Right lung (tissue), 10 donors: Measurements from ENCODE around the gene ESRRG. TPM values are rescaled to one million over a fixed set of nuclear protein-coding genes. Genes with fewer than 3 reads are reported as not detected.

Experiments
- DNase-seq, 2 donors: peaks; one replicate each; pipeline ENCODE4 v3.0.0-alpha.2; 2013
- long read RNA-seq, 8 donors: transcript quantifications; one replicate each; lab custom pipeline, GENCODE V29; 2026
- polyA plus RNA-seq, 5 donors: library from polyadenylated mRNA; unstranded; fragments of 120-200 nt; gene quantifications; one replicate each; pipeline versions ENCODE4 v1.2.1 to v1.2.3, GENCODE V29; 2013; ENCODE audit warnings: inconsistent platforms in 1 of 5, low replicate concordance in 1 of 5; ENCODE audit not compliant: insufficient read length in 5 of 5, insufficient read depth in 1 of 5

The ESRRG gene
- 1 to 10 TPM; 1.4 to 2.0 (median 1.6) TPM for polyA plus RNA-seq
- long read RNA-seq, donor 1: 0 reads
- long read RNA-seq, donor 2: 0 reads
- long read RNA-seq, donor 3: 0 reads
- long read RNA-seq, donor 4: 0 reads
- long read RNA-seq, donor 5: 0 reads
- long read RNA-seq, donor 6: 0 reads
- long read RNA-seq, donor 7: 0 reads
- long read RNA-seq, donor 8: 0 reads

GRCh38 chr1:216723274-216723780, at the start of gene ESRRG:
Gene ESRRG (minus strand): TSS chr1:216723429. CDS start chr1:216723299, 130 bp downstream.
- DNase-seq: peak; percentile 31 to 41

DNA sequence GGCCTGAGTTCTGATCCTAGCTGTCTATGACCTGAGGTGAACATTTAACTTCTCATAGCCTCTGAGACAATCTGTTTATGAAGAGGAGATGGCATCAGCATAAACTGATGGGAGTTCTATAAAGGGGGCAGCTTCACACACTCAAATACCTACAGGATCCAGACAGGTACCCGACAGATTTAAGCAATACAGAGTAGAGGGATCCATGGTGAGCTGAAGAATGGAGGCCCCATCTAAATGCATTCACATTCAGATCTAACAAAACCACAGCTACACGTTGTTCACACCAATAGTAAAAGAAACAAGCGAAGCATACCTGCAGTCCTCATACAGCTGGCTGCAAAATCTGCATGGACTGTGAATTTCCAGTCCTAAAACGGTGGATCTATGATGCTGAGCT, 48.7 kb upstream of the ESRRG start:
- DNase-seq: no peak

DNA sequence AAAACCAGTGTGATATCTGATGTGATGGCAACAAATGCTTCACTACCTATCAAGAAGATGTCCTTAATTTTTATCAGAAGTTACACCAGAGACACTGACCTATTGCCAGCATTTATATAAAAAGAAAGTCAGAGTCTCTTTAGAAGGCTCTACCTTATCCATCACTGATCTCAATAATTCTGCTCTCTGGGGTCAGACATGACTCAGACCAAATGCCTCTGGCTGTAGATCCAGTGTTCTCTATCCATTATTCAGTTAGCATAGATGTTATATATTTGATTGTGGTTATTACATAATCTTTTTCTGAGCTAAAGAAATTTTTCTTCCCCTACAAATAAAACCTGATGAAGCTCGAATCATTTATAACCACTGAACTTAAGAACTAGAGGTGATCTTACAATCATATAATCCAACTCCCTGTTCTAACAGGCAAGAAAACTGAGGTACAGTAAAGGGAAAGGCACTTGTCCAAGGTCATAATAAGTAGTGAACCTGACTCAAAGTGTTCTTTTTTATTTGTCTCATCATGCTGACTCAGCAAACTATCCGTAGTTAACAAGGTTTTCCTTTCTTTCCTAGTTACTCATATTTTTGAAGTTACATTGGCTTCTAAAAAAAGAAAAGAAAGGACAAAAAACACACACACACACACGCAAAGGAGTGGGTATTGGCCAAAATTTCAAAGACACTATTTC, 43.6 kb upstream of the ESRRG start:
- no peak for DNase-seq

- no peak for DNase-seq
Measured at GRCh38 chr1:216765346-216766300, 42.4 kb upstream of the ESRRG start.

DNA sequence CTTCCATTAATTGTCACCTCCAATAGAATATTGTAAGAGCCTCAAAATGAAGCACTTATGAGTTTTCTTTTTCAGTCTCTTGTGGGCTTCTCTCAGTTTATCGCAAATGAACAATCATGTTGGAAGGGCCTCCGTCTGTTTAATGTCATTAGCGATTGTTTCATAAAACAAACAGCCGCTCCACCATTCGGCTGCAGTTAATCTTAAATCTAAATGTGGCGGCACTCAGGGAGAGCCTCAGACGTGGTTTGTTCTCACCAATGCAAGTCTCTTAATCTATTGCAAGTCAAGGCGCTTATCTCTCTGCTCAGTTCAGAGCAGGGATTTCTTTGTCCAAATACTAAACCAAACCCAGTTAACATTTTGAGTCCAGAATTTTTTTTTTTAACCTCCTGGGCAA, 34.9 kb upstream of the ESRRG start:
- no peak for DNase-seq

GRCh38 chr1:216757110-216757509, 33.9 kb upstream of the ESRRG start:
- DNase-seq: no peak

- DNase-seq: no peak
Measured at GRCh38 chr1:216750961-216751360, 27.7 kb upstream of the ESRRG start.

- peak; percentile 36 to 51 for DNase-seq
Measured at GRCh38 chr1:216750031-216750627, 26.9 kb upstream of the ESRRG start.

DNA sequence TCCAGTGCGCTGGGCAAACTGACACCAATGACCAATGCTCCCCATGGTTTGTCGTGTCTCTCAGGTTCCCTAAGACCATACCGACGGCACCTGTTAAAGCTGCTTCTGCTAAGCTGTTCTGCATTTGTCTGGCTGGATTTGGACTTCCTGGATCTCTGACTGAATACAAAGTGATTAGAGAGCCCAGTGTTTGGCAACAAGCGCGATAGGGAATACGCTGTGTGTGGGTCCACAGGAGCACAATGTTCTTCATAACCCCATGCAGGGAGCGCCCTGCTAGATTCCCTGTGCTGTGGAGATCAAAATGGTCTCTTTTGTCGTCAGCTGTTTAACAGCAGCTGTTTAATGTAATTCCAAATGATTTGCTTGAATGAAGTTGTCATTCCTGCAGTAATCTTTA, 26.0 kb upstream of the ESRRG start:
- DNase-seq: no peak

GRCh38 chr1:216742625-216743024, 19.4 kb upstream of the ESRRG start:
- DNase-seq: no peak

DNA sequence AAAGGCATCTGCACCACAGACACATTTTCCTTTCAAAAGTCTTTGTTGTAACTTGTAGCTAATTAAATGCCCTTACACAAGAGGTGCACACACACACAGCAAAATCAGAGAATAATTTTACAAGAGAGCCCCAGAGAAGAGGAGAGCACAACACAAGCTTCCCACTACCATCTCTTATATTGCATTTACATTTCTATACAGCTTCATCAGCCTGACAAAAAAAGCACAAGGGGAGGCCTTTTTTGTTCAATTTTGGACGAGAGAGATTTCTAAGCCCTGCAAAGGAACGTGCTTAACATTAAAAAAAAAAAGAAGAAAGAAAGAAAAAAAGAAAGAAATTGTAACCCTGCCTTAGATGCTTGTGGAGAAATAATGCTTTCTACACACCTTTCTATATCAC, 17.1 kb upstream of the ESRRG start:
- DNase-seq: no peak

DNA sequence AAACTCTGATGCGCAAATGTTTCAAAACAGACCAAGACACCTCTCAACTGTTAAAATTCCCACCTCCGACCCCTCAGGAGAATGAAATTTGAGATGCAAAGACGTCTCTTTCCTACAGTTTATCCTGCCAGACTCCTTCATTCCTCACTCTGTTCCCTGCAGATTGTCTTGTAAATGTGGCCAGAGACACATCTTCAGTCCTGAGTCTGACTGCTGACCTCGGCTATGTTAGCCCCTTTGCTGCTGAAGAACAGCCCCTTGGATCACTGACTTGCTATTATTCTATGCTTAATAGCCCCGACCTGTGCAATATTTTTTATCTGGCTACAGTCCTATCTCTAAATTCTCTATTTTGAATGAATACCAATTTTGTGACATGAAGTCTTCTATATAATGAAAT, 16.6 kb upstream of the ESRRG start:
- no peak for DNase-seq

- no peak for DNase-seq
Measured at GRCh38 chr1:216732121-216732520, 8.9 kb upstream of the ESRRG start.

- no peak for DNase-seq
Measured at GRCh38 chr1:216731562-216731961, 8.3 kb upstream of the ESRRG start.

GRCh38 chr1:216726435-216726834, 3.2 kb upstream of the ESRRG start:
- DNase-seq: no peak

GRCh38 chr1:216722821-216723220, 408 bp downstream of the ESRRG start:
- DNase-seq: no peak

DNA sequence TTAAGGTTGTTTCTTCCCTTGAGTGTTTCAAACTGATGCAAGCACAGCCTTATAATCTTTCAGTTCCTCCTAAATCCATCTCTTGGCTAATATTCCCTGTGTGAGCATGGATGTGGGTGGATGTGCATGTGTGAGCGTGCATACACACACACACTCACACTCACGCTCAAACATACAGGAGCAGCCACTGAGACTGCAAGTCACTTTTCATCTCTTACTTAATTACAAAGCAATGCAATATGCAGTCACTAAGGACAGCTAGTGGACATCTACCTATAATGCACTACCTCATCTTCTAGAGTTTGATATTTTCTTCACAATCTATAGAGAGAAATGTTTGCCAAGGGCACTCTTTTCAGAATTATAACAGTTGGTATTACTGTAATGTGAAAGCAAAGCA, 1.4 kb downstream of the ESRRG start:
- peak in 1 of 2 donors; percentile 4 for DNase-seq

DNA sequence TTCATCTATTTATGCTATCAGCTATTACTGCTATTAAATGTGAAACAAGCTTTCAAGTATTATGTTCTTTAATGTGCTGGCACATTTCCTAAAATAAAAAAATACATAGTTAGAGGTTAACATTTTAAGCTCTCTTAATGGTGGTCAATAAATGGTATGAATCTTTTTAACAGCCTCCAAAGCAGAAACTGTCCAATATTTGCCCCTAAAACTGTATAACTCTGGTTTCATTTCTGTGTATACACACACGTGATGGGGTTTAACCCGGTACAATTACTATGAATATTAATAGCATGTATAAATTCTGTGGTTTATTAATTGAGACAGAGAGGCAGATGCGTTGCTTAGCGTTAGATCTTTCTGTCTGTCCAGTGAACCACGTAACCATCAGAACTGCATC, 2.2 kb downstream of the ESRRG start:
- peak in 1 of 2 donors; percentile 6 for DNase-seq

DNA sequence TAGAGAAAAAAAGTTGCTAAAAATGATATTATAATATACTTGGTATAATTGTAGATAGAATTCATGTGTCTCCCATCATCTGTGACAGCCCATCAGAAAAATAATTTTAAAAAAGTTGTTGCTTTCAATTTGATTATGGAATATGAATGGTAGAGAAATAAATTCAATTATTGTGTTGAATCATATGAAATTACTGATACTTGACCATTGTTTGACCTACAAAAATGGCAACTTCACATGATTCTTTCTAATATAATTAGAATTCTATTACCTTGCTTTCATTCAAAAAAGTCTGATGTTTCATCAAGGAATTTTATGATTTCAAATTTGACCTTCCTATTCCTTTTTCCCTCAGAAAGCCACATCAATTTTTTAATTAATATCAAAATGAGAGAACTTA, 11.5 kb downstream of the ESRRG start:
- no peak for DNase-seq

- DNase-seq: no peak
Measured at GRCh38 chr1:216710598-216711333, 12.5 kb downstream of the ESRRG start.

DNA sequence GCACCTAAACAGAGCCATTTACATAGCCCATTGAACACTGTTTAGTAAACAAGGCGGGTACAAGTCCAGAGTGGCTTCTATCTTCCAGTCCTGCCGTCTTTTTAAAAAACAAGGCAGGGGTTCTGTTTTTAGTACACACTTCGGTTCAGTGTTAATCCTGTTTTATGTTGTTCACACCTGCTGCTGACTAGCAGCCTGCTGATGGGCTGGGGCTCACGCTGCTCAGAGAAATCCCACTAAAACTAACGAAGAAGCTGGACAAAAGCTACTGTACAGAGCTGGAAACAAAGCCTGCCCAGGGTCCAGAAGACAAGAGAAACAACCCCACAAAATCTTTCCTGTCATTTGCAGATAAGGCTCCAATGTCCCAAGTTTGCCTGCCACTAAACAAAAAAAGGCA, 13.2 kb downstream of the ESRRG start:
- DNase-seq: no peak
